NCI-H460 (cell line): Measurements from ENCODE around the gene TK2. TPM values are rescaled to one million over a fixed set of nuclear protein-coding genes. Genes with fewer than 3 reads are reported as not detected.
"Not testable (repeated sequence)": the region's sequence is repeated elsewhere in the genome, so short reads cannot be mapped to it uniquely, and the experiment has no call there.

Experiments
- DNase-seq: peaks from one replicate; pipeline ENCODE4 v3.0.0-alpha.2; 2016; ENCODE audit warnings: low read depth; ENCODE audit errors: extremely low read depth
- total RNA-seq: library from RNA; depleted of rRNA; stranded (reverse); fragments of >200 nt; shearing (Covaris generic); gene quantifications from 2 replicates; pipeline ENCODE4 v1.2.3, GENCODE V29; 2014

TK2 gene
- total RNA-seq, 1 experiment from 2014 or later: 25.0 TPM

GRCh38 chr16:66574531-66574930, 24.6 kb upstream of the TK2 start:
- DNase-seq: no peak

- no peak for DNase-seq
Measured at GRCh38 chr16:66574081-66574480, 24.2 kb upstream of the TK2 start.

DNA sequence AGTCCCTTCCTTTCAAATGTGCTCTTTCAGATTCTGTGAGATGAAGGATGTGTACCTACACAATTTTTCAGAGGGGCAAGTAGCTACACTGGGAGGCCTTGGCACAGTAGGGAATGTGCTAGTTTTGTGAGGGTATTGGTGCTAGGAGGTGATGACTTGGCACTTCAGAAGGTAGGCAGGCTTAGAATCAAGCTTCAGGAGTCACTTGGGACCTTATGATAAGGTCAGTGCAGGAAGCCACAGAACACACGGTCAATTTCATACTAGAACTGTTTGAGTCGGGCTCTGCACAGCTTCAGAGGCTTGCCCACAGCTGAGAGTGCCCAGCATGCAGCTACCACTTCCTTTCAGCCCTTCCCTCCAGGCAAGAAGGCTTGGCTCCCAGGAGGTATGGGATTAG, 22.4 kb upstream of the TK2 start:
- no peak for DNase-seq

DNA sequence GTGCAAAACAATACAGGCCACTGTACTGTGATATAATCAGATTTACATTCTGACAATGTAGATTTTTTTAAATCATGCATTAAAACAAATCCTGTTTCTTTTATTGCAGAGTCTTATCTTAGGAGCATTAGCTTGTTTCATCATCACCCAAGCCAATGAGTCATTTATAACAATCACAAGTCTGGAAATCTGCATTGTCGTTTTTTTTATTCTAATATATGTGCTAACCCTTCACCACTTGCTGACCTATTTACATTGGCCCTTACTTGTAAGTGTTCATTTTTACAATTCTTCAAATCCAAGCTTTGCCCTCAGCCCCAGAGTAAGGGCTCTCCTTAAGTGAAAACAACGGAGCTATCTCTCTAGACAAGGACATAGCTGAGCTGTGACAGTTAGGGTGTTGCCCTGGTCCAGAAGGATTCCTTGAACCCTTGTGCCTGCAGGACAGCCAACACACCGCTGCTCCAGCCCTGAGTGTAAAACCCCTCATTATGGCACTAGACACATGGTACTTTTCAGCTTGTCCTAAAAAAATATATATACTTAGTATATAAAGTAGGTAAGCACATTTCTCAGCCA, 20.0 kb upstream of the TK2 start:
- DNase-seq: no peak

DNA sequence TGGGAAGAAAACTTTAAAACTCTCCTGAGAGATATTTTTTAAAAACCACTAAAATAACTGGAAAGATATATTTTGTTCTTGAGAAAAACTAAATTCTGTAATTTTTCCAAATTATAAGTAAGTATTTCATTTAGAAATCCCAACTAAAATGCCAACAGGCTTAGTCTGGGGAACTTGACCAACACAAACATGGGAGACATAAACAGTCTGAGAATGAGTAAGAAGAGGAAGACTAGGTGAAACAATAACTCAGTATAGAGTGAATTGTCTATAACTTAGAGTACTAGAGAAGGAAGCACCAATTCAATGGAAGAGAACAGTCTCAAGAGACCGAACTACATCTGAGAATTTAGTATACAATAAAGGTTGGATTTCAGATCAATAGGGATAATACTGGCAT, 19.2 kb upstream of the TK2 start:
- no peak for DNase-seq

- no peak for DNase-seq
Measured at GRCh38 chr16:66568355-66568754, 18.4 kb upstream of the TK2 start.

DNA sequence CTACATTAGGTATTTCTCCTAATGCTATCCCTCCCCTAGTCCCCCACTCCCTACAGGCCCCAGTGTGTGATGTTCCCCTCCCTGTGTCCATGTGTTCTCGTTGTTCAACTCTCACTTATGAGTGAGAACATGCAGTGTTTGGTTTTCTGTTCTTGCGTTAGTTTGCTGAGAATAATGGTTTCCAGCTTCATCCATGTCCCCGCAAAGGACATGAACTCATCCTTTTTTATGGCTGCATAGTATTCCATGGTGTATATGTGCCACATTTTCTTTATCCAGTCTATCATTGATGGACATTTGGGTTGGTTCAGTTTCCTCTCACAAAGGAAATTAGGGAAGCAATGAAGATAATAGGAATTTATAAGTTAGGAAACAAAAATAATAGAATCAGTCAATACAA, 17.3 kb upstream of the TK2 start:
- not testable (repeated sequence) for DNase-seq

GRCh38 chr16:66566051-66566901, 16.4 kb upstream of the TK2 start, which contains the start of gene CMTM1:
Gene CMTM1, plus strand, starts transcription at chr16:66566439. Its CDS starts 75 bp downstream, at chr16:66566514.
- DNase-seq: no peak

DNA sequence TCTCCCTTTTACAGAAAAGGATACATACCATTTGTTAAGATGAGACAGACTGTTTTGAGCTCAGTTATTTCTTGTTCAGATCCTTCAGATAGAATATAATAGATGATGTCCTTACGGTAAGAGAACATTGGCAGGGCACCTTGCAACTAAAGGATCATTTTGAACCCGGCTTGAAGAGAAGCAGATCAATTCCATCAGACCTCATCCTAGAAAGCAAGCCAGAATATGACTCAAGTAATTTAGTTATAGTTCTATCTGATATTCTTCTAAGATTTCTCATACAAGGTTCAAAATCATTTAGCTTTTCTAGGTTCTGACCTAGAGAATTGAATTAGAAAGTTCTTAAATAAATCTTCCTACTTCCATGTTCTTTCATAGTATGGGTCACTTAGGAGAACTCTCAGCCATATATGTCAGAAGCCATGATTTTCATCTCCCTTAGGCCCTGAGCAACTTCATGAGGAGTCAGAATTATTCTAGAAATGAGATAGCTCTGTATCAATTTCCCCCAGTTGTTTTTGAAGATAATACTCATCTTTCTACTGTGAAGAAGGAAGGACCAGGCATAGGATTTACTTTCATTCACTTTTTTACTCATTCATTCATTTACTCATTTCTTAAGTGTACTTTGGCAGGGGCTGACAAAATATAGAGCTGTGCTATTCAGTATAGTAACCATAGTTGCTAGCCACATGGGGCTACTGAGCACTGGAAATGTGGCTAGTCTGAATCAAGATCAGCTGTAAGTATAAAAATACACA, 13.8 kb upstream of the TK2 start:
- DNase-seq: no peak

DNA sequence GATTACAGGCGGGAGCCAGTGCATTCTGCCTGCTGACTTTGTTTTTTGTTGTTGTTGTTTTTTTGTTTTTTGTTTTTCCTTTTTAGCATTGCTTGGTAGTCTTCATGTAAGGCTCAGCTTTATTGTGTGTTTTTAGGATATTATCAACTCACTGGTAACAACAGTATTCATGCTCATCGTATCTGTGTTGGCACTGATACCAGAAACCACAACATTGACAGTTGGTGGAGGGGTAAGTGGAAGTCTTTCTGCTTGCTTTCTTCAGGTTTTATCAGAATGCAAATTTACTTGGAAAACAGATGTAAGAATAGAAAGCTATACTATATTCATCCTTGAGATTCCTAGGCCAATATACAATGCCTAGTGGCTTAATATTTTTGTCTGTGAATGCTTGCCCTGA, 13.1 kb upstream of the TK2 start:
- no peak for DNase-seq

- no peak for DNase-seq
Measured at GRCh38 chr16:66562409-66562808, 12.5 kb upstream of the TK2 start.

DNA sequence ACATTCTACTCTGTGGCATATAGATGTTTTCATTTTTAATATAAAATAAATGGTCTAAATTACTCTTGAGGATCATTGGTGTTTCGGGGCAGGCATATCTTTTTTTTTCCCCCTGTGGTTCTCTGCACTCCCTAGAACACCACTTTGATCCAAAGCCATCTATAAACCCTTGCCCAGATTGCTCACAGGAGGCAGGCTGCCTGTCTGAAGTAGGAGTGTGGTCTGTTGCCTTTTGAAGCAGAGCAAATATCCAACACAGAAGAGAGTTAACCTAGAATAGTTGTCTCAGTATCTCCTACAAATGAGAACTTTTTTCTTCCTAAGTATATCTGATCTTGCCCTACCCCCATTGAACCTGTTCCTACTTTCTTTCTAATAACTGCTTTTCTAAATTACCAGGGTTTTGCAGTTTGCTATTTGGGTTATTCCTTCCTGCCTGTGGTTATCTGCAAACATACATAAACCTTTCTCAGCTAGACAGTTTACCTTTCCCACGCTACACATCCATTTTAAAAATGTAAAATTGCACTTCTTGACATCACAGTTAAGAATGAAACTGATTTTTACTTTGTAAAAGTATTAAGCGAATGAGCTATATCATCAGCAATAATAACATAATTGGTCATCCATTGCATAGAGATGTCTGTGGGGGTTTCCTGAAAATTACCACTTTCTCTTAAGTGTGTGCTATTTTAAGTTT, 11.6 kb upstream of the TK2 start:
- no peak for DNase-seq

DNA sequence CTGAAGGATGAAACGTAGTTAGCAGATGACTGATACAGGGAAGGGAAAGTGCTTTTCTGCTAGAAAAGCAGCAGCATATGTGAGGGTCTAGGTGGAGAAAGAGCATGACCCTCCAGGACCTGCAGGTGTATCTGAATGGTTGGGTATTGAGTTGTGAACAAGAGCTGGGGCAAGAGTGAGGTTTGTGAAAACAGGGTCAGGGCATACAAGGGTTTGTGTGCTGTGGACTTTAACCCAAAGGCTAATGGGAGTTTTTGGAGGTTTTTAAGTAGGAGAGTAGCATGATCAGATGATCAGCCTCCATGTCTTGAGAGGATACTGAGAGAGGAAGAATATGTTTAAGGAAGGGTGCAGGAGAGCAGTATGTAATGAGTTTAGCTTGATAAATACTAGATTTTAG, 10.2 kb upstream of the TK2 start:
- DNase-seq: no peak

DNA sequence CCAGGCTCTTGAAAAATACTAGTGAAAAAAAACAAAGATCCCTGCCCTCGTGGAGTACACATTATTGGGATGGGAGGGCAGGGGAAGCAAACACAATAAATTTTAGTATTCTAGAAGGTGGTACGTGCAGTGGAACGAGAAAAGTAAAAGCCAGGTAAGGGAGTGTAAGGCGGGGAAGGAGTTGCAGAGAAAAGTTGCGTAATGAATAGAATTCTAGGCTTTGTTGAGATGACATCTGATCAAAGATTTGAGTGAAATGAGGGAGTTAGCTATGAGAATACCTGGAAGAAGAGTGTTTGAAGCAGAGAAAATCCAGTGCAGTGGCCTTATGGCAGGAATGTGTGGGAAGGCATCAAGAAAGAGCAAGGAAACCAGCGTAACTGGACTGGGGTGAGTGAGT, 4.6 kb upstream of the TK2 start:
- DNase-seq: no peak

DNA sequence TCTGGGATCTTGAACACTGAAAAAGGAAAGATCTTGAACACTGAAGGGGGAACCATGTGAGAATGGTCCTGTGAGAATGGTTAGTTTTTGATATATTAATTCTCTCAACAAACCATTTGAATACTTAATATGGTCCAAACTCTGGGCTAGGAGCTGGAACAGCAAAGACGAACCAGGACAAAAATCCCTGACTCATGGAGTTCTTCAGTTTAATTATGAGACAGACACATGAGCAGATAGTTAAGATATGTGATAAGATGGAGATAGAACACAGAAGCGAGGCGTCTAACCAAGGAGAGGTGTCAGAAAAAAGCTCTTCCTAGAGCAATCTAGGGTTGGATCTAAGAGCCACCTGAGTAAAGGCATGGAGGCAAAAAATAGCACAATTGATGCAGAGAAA, 4.1 kb upstream of the TK2 start:
- no peak for DNase-seq

DNA sequence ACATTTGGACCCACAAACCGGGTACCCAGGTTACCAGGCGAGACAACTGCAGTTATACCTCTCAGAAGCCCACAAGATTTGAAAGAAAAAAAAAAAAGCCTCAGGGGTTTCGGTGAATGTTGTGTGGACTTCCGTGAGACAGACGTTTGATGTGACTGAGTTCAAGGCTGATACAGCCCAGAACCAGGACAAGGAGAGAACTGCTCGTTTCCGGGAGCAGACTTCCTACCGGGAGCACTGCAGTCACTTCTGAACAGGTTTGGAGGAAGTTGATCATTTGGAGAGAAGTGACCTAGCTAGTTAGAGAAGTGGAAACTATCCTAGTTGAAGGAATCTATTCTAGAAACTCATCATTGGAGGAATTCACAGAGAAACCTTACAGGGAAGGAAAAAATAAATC, 3.3 kb upstream of the TK2 start:
- no peak for DNase-seq

DNA sequence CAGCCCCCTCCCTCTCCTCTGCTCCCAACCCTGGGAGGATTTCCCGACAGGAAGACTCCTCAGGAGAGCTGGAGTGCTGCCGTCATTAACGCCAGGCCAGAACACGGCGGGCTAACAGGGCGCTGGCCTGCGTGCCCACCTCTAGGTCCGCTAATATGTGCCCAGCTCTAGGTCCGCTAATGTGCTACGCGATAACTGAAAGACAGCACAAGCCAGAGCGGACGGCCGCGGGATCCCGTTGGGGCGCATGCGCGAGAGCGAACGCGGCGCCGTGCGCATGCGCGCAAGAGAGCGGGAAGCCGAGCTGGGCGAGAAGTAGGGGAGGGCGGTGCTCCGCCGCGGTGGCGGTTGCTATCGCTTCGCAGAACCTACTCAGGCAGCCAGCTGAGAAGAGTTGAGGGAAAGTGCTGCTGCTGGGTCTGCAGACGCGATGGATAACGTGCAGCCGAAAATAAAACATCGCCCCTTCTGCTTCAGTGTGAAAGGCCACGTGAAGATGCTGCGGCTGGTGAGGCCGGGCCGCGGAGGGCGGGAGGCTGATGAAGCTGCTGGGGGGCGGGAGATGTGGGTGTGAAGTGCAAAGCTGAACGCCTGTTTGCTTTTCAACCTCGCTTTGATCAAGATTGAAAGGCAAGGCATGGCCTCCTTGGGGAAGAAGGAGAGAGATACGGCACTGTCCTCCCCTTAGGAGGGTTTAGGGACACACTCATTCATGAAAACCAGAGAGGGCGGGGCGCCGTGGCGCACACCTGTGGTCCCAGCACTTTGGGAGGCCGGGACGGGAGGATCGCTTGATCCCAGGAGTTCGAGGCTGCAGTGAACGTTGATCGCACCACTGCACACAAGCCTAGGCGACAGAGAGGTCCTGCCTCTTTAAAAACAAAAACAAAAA, 2.6 kb upstream of the TK2 start, which contains the start of gene CKLF:
CKLF (plus strand) TSS at position 291 of the 892 bp plus-strand sequence; CDS start at position 431, 140 bp downstream.
- DNase-seq: peak; percentile 90

DNA sequence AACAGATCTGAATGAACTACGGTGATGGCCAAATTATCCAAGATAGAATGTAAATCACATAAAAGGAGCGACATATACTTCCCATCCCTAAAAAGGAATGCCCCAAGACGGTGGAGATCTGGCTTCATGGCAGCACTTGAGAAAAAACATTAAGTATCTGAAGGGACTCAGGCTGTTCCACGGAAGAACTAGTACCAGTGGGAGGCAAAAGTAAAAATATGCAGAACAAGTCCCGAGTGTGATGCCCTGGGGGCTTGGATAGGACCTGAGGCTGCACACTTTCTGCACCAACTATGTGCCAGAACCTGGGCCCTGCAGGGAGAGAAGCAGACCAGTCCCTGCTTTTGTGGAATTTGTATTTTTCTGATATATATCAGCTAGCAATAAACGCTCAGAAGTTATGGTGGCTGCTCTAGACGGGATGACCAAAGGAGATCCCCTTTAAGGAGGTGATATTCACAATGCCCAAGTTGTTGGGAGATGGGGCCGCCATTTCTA, 1.9 kb upstream of the TK2 start:
- no peak for DNase-seq

GRCh38 chr16:66551348-66551759, 1.4 kb upstream of the TK2 start:
- peak; percentile 30 for DNase-seq

DNA sequence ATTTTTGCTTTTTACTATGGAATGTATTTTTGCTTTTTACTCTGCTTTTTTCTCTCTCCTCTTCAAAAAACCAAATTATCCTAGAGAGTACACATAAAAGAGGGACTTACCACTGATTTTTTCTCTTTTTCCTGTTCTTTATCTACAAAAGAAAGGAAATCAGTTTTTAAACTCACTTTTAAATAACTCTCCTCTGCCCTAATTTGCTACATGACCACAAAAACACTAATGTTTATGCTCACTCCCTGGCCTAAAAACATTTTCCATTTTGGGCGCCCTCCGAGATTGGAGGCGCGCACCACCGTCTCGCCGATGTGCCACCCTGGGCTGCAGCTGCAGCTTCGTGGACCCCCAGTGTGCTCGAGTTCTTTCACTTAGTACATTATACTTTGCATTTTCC, 1.1 kb downstream of the TK2 start:
- no peak for DNase-seq
